ENCODE data around the gene ZMAT3.

DNA sequence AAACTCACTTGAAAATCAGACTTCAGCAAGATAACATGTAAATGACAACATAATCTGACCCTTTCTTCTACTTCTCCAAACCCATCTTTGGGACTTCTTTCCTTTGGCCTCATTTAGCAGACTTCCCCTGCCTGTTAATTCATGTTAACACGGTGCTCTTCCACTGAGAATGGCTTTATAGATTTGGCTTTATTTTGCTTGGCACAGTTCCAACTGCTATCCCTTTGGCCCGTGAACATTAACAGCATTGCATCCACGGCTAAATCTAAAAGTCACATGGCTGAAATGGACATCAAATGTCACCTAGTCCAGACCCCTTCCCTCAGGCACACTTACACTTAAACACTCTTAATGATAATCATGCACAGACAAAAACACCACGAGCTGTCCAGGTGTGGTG is 3.8 kb downstream of the ZMAT3 start:
- TF ChIP-seq, protein P1, sequence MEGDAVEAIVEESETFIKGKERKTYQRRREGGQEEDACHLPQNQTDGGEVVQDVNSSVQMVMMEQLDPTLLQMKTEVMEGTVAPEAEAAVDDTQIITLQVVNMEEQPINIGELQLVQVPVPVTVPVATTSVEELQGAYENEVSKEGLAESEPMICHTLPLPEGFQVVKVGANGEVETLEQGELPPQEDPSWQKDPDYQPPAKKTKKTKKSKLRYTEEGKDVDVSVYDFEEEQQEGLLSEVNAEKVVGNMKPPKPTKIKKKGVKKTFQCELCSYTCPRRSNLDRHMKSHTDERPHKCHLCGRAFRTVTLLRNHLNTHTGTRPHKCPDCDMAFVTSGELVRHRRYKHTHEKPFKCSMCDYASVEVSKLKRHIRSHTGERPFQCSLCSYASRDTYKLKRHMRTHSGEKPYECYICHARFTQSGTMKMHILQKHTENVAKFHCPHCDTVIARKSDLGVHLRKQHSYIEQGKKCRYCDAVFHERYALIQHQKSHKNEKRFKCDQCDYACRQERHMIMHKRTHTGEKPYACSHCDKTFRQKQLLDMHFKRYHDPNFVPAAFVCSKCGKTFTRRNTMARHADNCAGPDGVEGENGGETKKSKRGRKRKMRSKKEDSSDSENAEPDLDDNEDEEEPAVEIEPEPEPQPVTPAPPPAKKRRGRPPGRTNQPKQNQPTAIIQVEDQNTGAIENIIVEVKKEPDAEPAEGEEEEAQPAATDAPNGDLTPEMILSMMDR (conservative IDR thresholded peaks at IDR 0.05; ENCODE audit: low read depth, low read length): no peak
- TF ChIP-seq RAD21 (IDR thresholded peaks at IDR 0.05; ENCODE audit: low read length): no peak
- TF ChIP-seq CEBPB (IDR thresholded peaks at IDR 0.05; ENCODE audit: low read depth, low read length): no peak
- TF ChIP-seq POLR2A (IDR thresholded peaks at IDR 0.05; ENCODE audit: low read depth, low read length): no peak
- TF ChIP-seq SMC3 (IDR thresholded peaks at IDR 0.05; ENCODE audit: low read depth, low read length): no peak
- TF ChIP-seq BHLHE40 (IDR thresholded peaks at IDR 0.05; ENCODE audit: low read depth, low read length): no peak
- TF ChIP-seq, protein P2, sequence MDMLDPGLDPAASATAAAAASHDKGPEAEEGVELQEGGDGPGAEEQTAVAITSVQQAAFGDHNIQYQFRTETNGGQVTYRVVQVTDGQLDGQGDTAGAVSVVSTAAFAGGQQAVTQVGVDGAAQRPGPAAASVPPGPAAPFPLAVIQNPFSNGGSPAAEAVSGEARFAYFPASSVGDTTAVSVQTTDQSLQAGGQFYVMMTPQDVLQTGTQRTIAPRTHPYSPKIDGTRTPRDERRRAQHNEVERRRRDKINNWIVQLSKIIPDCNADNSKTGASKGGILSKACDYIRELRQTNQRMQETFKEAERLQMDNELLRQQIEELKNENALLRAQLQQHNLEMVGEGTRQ (IDR thresholded peaks at IDR 0.05; ENCODE audit: low read depth, low read length): no peak
- TF ChIP-seq MAFK (IDR thresholded peaks at IDR 0.05; ENCODE audit: low read depth, low read length): no peak

All from IMR-90 (cell line).